Esophagus muscularis mucosa (tissue), 4 donors: ENCODE measurements around the gene ATP11C. TPM values are rescaled to one million over a fixed set of nuclear protein-coding genes. Genes with fewer than 3 reads are reported as not detected.

ENCODE experiments used
- DNase-seq: peaks from one replicate; pipeline ENCODE4 v3.0.0-alpha.2; 2017; ENCODE audit errors: extremely low spot score
- H3K27ac ChIP-seq, 4 donors: fragments of 200-600 bp; sonication (generic); replicated peaks in 1 of 4; 1 replicate in 3 of 4; 2 replicates in 1 of 4; pipeline ENCODE4 v1.5.1; 2016 to 2019; ENCODE audit warnings: mild to moderate bottlenecking in 1 of 4
- H3K27me3 ChIP-seq, 4 donors: fragments of 200-600 bp; sonication (generic); one replicate each; pipeline versions ENCODE4 v1.5.1 to v1.6.0; 2016 to 2019
- H3K36me3 ChIP-seq, 4 donors: fragments of 200-600 bp; sonication (generic); one replicate each; pipeline ENCODE4 v1.5.1; 2016 to 2019
- H3K4me1 ChIP-seq, 4 donors: fragments of 200-600 bp; sonication (generic); one replicate each; pipeline ENCODE4 v1.5.1; 2016 to 2019
- H3K4me3 ChIP-seq, 4 donors: fragments of 200-600 bp; sonication (generic); 1 replicate in 2 of 4; 2 replicates in 2 of 4; pipeline ENCODE4 v1.5.1; 2016 to 2019; ENCODE audit warnings: mild to moderate bottlenecking in 4 of 4, moderate library complexity in 1 of 4
- H3K9me3 ChIP-seq, 4 donors: fragments of 200-600 bp; sonication (generic); 1 replicate in 3 of 4; 2 replicates in 1 of 4; pipeline ENCODE4 v1.5.1; 2016 to 2019
- EP300 ChIP-seq: sonication (generic); formaldehyde crosslinking; IDR thresholded peaks from one replicate; pipeline ENCODE4 v1.6.1; 2017; ENCODE audit warnings: antibody characterized with exemption
- POLR2A ChIP-seq: fragments of 450-650 bp; IDR thresholded peaks from one replicate; pipeline ENCODE4 v1.6.1; 2017; ENCODE audit warnings: antibody characterized with exemption, moderate library complexity, mild to moderate bottlenecking, low read depth
- POLR2AphosphoS5 ChIP-seq, 2 donors: sonication (generic); formaldehyde crosslinking; IDR thresholded peaks; one replicate each; pipeline ENCODE4 v1.6.1; 2017; ENCODE audit warnings: antibody characterized with exemption in 2 of 2
- WGBS: methylation state at CpG from one replicate; pipeline ENCODE4 v1.1.5; 2018; 5-methylcytosine and 5-hydroxymethylcytosine counted together
- intact Hi-C: fragments of 100-400 bp; cut with DNase I; formaldehyde crosslinking; loops from one replicate; pipeline ENCODE4 v1.15.1; 2023
- total RNA-seq, 4 donors: library from RNA; depleted of rRNA; stranded (reverse); fragments of >200 nt; gene quantifications; one replicate each; pipeline versions ENCODE4 v1.1.0 to v1.2.1, GENCODE V29; 2016
- TF ChIP-seq, protein P1 (sequence below), 3 experiments: fragments of 200-600 bp in 2 of 3; fragments of 450-650 bp in 1 of 3; sonication (generic) in 2 of 3; IDR thresholded peaks; one replicate each; pipeline ENCODE4 v1.5.1; 2017 to 2019; ENCODE audit warnings: antibody characterized with exemption in 3 of 3, mild to moderate bottlenecking in 2 of 3, moderate library complexity in 1 of 3

Gene ATP11C
- total RNA-seq = 10 to 100 TPM; 17.9 to 29.2 (median 22.4) TPM

GRCh38 chrX:139932901-139933796 is at the start of gene ATP11C:
Gene ATP11C, minus strand, starts transcription at chrX:139933053. Its CDS starts 1,011 bp downstream, at chrX:139932042.
- 23% methylated on average over 50 of the region's 52 CpGs for WGBS

DNA sequence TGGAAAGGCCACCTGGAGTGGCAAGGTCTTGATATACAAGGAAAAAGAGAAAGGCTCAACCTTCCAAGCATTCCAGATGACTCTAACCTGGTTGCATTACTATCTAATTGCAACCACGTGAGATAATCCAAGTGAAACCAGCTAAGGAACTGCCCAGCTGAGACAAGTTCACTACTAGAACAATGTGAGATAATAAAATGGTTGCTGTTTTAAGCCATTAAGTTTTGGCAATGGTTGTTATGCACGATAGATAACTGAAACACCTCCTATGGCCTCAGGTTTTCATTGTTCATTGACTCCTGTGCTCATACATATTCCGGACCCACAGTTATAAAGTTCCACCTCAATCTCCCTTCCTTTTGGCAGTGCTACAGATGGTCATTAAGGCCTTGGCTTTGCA is 41.6 kb upstream of the ATP11C start:
- intact Hi-C loops = no loop called here
- H3K27me3 ChIP-seq = peaks cover 0 to 9% (median 0%) of the 10 kb centered on the region in 4 donors
- H3K4me1 ChIP-seq = peaks cover 0 to 5% (median 0%) of the 10 kb centered on the region in 4 donors
- H3K9me3 ChIP-seq = no peaks in the 10 kb centered on the region
- no peak overlapping the region for H3K4me3 ChIP-seq
- H3K27ac ChIP-seq = no peak overlapping the region
- no peaks in the 10 kb centered on the region for H3K36me3 ChIP-seq
- TF ChIP-seq POLR2AphosphoS5 (IDR thresholded peaks at IDR 0.05) (no peak), EP300 (no peak), POLR2A (no peak)
- TF ChIP-seq, protein P1, sequence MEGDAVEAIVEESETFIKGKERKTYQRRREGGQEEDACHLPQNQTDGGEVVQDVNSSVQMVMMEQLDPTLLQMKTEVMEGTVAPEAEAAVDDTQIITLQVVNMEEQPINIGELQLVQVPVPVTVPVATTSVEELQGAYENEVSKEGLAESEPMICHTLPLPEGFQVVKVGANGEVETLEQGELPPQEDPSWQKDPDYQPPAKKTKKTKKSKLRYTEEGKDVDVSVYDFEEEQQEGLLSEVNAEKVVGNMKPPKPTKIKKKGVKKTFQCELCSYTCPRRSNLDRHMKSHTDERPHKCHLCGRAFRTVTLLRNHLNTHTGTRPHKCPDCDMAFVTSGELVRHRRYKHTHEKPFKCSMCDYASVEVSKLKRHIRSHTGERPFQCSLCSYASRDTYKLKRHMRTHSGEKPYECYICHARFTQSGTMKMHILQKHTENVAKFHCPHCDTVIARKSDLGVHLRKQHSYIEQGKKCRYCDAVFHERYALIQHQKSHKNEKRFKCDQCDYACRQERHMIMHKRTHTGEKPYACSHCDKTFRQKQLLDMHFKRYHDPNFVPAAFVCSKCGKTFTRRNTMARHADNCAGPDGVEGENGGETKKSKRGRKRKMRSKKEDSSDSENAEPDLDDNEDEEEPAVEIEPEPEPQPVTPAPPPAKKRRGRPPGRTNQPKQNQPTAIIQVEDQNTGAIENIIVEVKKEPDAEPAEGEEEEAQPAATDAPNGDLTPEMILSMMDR (IDR thresholded peaks at IDR 0.05) = no peak
- no peak for DNase-seq
- 76% methylated on average over 3 of the region's 3 CpGs for WGBS

More at GRCh38 chrX:139932901-139933796, at the start of gene ATP11C:
- Histone ChIP-seq H3K36me3 (no peaks in the 10 kb centered on the region), H3K27ac (peak within 1 kb of the TSS; percentile 94 to 98 (median 96)), H3K4me1 (peaks cover 0 to 19% (median 14%) of the 10 kb centered on the region in 4 donors), H3K4me3 (peak within 1 kb of the TSS; percentile 69 to 87 (median 82)), H3K27me3 (no peaks in the 10 kb centered on the region), H3K9me3 (no peaks in the 10 kb centered on the region)
- intact Hi-C loops = no loop called here
- peak; percentile 93 for DNase-seq
- TF ChIP-seq EP300 (no peak), POLR2AphosphoS5 (IDR thresholded peaks at IDR 0.05) (peak; percentile 71 to 89), POLR2A (no peak)
- TF ChIP-seq, protein P1 (IDR thresholded peaks at IDR 0.05) = peak in 1 of 3 experiments; percentile 16

DNA sequence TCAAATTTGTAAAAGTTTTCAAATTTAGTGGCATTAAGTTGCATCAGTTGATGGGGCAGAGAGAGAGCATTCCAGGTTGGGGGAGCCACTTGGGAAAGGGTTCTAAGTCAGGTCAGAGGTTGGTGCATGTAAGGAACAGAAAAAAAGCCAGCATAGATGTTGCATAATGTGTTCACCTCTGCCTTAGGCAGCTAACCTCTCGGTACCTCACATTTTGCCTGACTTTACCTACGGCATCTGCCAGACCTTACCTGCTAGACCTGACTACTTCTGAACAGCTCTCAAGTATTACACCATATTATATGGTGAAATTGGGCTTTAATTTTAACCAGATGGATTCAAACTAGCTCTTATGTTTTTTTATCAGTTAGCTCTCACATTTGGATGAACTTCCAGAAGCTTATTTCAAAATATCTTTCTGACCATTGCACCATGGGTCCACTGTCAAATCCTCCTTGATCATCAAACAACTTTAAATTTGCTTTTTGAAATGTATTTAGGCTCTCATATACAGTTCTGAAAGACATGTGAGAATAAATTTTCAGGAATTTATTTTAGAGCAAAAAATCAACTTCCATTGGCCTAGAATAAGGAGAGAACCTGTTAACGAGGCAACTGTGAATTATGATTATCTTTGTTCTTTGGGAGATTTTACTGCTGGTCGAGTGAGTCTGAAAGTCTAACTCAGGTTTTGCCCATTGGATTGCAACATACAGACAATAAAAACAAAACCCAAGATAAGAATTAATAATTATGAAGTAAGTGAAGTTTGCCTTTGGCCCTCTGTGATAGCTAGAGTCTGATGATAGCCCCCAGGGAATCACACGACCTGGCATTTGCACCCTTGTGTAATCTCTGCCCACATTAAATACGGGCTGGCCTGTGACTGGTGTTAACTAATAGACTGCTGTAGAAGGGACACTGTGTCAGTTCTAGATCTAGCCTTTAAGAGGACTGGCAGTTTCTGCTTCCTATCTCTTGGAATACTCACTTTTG is 40.1 kb upstream of the ATP11C start:
- intact Hi-C loops = no loop called here
- TF ChIP-seq POLR2A (no peak), POLR2AphosphoS5 (IDR thresholded peaks at IDR 0.05) (no peak), EP300 (no peak)
- TF ChIP-seq, protein P1 (IDR thresholded peaks at IDR 0.05) = no peak
- no peak for DNase-seq
- WGBS = 82% methylated on average over 6 of the region's 6 CpGs
- H3K36me3 ChIP-seq = no peaks in the 10 kb centered on the region
- H3K9me3 ChIP-seq = no peaks in the 10 kb centered on the region
- peaks cover 0 to 5% (median 0%) of the 10 kb centered on the region in 4 donors for H3K4me1 ChIP-seq
- H3K4me3 ChIP-seq = no peak overlapping the region
- no peak overlapping the region for H3K27ac ChIP-seq
- peaks cover 0 to 9% (median 0%) of the 10 kb centered on the region in 4 donors for H3K27me3 ChIP-seq

DNA sequence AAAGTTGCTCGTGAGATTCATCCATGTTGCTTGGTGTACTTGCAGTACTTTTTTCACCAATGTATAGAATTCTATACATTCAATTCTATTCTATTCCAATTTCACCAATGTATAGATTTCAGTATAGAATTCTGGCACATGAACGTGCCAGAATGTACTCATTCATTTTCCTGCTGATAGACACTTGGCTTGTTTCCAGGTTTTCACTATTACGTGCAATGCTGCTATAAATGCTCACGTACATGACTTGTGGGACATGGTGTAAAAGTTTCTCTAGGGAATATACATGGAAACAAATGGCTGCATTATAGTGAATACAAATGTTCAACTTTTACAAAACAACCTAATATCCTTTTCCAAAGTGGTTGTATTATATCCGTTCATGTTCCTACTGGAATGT is 39.3 kb upstream of the ATP11C start:
- no peaks in the 10 kb centered on the region for H3K36me3 ChIP-seq
- DNase-seq = no peak
- intact Hi-C loops = no loop called here
- H3K9me3 ChIP-seq = no peaks in the 10 kb centered on the region
- no peak overlapping the region for H3K27ac ChIP-seq
- H3K27me3 ChIP-seq = peaks cover 0 to 9% (median 0%) of the 10 kb centered on the region in 4 donors
- 63% methylated on average over 5 of the region's 5 CpGs for WGBS
- peaks cover 0 to 5% (median 0%) of the 10 kb centered on the region in 4 donors for H3K4me1 ChIP-seq
- H3K4me3 ChIP-seq = no peak overlapping the region
- TF ChIP-seq, protein P1 (IDR thresholded peaks at IDR 0.05) = no peak
- TF ChIP-seq POLR2A = no peak
- no peak for TF ChIP-seq EP300
- TF ChIP-seq POLR2AphosphoS5 (IDR thresholded peaks at IDR 0.05) = no peak
